ENCODE results near the gene MED15.

Gene MED15

DNA sequence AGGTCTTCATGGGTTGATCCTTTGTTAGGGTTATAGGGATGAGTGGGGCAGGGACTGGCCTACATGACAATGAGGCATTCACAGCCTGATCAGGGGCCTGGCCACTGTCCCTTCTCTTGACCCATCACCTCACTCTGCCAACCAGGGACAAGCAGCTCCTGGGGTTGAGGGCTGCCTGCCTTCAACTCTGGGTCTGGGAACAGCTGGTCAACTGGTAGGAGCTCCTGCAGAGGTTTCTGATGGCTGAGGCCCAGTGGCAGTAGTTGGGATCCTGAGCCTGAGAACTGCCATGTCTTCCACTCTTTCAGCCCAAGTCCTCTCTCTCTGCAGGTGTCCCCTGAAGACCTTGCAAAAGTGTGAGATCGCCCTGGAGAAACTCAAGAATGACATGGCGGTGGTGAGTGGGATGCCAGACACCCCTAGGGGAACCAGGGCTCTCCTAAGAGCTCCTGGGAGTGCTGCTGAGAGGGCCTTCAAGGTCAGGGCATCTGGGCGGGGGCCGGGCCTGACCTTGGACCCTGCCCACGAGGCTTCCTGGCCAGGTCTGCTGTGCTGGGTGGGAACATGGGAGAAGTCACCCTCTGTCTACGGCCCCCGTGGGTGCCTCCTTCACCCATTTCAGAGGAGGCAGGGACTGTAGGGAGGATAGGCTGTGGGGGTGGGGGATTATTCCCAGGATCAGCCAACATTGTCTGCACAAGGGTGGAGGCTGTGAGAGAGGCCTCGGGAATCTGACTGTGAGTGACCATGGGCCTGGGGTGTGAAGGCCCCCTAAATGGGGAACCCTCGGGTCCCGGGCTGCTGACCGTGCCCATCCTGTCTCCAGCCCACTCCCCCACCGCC, 76.8 kb downstream of the MED15 start:
- TF ChIP-seq, protein P1, sequence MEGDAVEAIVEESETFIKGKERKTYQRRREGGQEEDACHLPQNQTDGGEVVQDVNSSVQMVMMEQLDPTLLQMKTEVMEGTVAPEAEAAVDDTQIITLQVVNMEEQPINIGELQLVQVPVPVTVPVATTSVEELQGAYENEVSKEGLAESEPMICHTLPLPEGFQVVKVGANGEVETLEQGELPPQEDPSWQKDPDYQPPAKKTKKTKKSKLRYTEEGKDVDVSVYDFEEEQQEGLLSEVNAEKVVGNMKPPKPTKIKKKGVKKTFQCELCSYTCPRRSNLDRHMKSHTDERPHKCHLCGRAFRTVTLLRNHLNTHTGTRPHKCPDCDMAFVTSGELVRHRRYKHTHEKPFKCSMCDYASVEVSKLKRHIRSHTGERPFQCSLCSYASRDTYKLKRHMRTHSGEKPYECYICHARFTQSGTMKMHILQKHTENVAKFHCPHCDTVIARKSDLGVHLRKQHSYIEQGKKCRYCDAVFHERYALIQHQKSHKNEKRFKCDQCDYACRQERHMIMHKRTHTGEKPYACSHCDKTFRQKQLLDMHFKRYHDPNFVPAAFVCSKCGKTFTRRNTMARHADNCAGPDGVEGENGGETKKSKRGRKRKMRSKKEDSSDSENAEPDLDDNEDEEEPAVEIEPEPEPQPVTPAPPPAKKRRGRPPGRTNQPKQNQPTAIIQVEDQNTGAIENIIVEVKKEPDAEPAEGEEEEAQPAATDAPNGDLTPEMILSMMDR (IDR thresholded peaks at IDR 0.05), result no peak
- Histone ChIP-seq H3K4me3 (ENCODE audit: low read depth in 1 of 2, low read length in 1 of 2) (no peak overlapping the region), H3K4me1 (ENCODE audit: control insufficient read depth in 1 of 2, insufficient read depth in 1 of 2, low read depth in 1 of 2, low read length in 1 of 2) (no peaks in the 10 kb centered on the region), H3K9me3 (no peaks in the 10 kb centered on the region), H3K36me3 (peaks cover 90% of the 10 kb centered on the region), H3K27ac (no peak overlapping the region), H3K27me3 (no peaks in the 10 kb centered on the region)

DNA sequence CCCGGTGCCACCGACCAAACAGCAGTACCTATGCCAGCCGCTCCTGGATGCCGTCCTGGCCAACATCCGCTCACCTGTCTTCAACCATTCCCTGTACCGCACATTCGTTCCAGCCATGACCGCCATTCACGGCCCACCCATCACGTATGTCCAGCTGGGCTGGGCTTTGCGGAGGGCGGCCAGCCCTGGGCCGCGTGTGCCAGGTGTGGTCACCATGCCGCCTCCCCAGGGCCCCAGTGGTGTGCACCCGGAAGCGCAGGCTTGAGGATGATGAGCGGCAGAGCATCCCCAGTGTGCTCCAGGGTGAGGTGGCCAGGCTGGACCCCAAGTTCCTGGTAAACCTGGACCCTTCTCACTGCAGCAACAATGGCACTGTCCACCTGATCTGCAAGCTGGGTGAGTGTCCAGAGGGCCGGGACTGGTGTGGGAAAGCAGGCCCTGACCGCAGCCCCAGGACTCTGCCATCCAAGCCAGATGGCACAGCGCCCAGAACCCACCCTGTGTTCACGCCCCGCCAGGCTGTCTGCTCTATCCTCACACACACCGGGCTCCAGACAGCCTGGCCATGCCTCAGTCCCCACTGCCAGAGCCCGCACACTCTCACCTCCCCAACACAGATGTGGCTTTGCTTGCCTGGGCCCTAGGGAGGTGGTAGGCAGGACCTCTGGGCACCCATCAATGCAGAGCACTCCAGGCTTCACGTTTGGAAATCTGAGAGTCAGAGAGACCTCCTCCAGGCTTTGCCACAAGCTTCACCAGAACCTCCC, 77.6 kb downstream of the MED15 start:
- no peak overlapping the region for H3K27ac ChIP-seq
- no peaks in the 10 kb centered on the region for H3K4me1 ChIP-seq (ENCODE audit: control insufficient read depth in 1 of 2, insufficient read depth in 1 of 2, low read depth in 1 of 2, low read length in 1 of 2)
- no peaks in the 10 kb centered on the region for H3K27me3 ChIP-seq
- peaks cover 82% of the 10 kb centered on the region for H3K36me3 ChIP-seq
- TF ChIP-seq, protein P1 (IDR thresholded peaks at IDR 0.05), result no peak
- no peaks in the 10 kb centered on the region for H3K9me3 ChIP-seq
- H3K4me3 ChIP-seq (ENCODE audit: low read depth in 1 of 2, low read length in 1 of 2), result no peak overlapping the region

DNA sequence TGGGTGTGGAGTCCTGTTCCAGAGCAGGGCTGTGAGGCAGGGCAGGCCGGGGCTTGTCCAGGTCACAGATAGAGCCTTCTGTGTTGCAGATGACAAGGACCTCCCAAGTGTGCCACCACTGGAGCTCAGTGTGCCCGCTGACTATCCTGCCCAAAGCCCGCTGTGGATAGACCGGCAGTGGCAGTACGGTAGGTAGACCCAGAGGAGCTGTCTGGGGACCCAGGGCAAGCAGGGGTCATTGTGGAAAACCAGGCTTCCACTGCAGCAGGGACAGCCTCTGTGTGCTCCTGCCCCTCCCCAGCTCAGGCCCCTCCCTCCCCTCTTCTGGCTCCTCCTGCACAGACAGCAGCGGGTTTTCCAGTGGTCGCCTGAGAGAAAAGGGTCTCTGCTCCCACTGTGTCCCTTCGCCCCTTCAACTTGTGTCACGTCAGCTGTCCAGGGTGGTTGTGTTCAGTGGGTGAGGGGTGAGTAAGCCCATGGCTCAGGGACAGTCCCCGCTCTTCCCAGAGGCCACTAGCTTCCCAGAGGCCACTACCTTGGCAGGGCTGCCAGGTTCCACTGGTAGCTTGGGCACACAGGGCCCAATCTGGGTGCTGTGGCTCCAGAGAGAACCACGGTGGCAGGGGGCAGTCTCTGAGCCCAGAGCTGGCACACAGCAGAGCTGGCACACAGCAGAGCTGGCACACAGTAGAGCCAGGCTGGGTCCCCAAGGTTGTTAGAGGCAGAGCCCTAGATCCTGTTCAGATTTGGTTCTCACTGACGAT, 78.4 kb downstream of the MED15 start:
- no peak overlapping the region for H3K4me3 ChIP-seq (ENCODE audit: low read depth in 1 of 2, low read length in 1 of 2)
- H3K4me1 ChIP-seq (ENCODE audit: control insufficient read depth in 1 of 2, insufficient read depth in 1 of 2, low read depth in 1 of 2, low read length in 1 of 2), result no peaks in the 10 kb centered on the region
- H3K36me3 ChIP-seq, result peaks cover 75% of the 10 kb centered on the region
- TF ChIP-seq, protein P1 (IDR thresholded peaks at IDR 0.05), result no peak
- no peak overlapping the region for H3K27ac ChIP-seq
- H3K27me3 ChIP-seq, result no peaks in the 10 kb centered on the region
- H3K9me3 ChIP-seq, result no peaks in the 10 kb centered on the region

DNA sequence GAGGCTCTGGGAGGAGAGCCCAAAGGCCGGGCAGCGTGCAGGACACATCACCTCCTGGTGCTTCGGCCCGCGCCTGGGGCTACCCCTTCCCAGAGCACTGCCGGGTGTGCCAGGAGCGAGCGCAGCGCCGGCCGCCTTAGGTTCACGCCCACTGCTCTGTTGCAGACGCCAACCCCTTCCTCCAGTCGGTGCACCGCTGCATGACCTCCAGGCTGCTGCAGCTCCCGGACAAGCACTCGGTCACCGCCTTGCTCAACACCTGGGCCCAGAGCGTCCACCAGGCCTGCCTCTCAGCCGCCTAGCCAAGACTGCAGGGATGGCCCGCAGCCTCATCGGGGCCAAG, 79.0 kb downstream of the MED15 start:
- TF ChIP-seq, protein P1 (IDR thresholded peaks at IDR 0.05), result no peak
- no peaks in the 10 kb centered on the region for H3K27me3 ChIP-seq
- H3K27ac ChIP-seq, result no peak overlapping the region
- peaks cover 69% of the 10 kb centered on the region for H3K36me3 ChIP-seq
- H3K4me3 ChIP-seq (ENCODE audit: low read depth in 1 of 2, low read length in 1 of 2), result no peak overlapping the region
- no peaks in the 10 kb centered on the region for H3K4me1 ChIP-seq (ENCODE audit: control insufficient read depth in 1 of 2, insufficient read depth in 1 of 2, low read depth in 1 of 2, low read length in 1 of 2)
- no peaks in the 10 kb centered on the region for H3K9me3 ChIP-seq

DNA sequence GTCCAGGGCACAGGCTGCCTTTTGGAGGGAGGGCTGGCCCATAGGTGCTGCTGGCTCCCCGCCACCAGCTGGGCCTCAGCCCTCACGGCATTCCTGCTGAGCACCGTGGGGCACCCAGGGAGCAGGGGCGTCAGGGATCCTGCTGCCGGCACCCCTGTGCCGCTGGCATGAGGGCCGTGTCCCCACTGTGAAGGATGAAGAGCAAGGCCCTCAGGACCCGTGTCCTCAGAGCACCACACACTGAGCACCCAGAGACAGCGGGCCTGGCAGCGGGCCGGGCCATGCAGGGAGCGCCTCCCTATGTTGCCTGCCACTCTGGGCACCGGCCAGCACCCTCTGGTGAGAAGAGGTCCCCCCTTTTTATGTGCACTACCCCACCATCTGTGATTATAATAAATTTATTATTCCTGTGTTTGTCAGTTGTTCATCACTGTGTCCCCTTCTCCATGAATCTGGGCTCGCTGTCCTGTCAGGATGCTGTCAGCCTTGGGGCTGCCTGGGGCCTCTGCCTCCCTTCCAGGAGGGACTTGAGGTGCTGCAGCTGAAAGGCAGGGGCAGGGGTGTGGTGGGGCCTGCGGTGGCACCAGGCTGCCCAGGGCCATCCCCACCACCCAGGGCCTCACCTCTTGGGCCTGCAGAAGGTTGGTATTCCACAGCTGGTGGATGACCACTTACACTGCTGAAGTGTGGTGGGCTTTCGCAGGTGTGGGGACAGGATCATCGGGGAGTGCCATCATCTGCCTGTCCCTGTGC, 80.0 kb downstream of the MED15 start:
- no peaks in the 10 kb centered on the region for H3K4me1 ChIP-seq (ENCODE audit: control insufficient read depth in 1 of 2, insufficient read depth in 1 of 2, low read depth in 1 of 2, low read length in 1 of 2)
- H3K9me3 ChIP-seq, result no peaks in the 10 kb centered on the region
- H3K27me3 ChIP-seq, result no peaks in the 10 kb centered on the region
- H3K36me3 ChIP-seq, result peaks cover 59% of the 10 kb centered on the region
- H3K4me3 ChIP-seq (ENCODE audit: low read depth in 1 of 2, low read length in 1 of 2), result no peak overlapping the region
- TF ChIP-seq, protein P1 (IDR thresholded peaks at IDR 0.05), result no peak
- no peak overlapping the region for H3K27ac ChIP-seq
